ENCODE measurements around the gene TEX29. TPM values are rescaled to one million over a fixed set of nuclear protein-coding genes. Genes with fewer than 3 reads are reported as not detected.

TEX29 gene
- total RNA-seq, 1 donor from 2014 or later, result not detected

DNA sequence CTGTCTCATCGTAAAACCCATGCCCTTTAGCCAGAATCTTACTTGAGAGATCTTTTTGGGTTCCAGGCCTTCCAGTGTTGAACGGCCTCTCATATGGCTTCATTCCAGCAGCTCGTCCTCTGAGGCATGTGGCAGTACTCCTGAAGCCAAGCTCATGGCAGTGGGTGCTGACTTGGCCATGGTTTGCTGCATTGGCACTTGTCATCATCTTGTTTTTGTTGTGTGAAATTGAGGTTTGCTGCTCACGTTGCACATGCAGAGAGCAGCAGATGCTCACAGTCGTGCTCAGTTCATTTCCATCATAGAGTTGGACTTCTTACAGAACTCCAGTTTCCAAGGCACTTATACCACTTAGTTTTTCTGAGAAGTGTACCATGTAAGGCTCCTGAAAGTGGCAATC lies 14.9 kb downstream of the TEX29 start:
- H3K4me1 ChIP-seq, result peaks cover 6% of the 10 kb centered on the region
- TF ChIP-seq, protein P1, sequence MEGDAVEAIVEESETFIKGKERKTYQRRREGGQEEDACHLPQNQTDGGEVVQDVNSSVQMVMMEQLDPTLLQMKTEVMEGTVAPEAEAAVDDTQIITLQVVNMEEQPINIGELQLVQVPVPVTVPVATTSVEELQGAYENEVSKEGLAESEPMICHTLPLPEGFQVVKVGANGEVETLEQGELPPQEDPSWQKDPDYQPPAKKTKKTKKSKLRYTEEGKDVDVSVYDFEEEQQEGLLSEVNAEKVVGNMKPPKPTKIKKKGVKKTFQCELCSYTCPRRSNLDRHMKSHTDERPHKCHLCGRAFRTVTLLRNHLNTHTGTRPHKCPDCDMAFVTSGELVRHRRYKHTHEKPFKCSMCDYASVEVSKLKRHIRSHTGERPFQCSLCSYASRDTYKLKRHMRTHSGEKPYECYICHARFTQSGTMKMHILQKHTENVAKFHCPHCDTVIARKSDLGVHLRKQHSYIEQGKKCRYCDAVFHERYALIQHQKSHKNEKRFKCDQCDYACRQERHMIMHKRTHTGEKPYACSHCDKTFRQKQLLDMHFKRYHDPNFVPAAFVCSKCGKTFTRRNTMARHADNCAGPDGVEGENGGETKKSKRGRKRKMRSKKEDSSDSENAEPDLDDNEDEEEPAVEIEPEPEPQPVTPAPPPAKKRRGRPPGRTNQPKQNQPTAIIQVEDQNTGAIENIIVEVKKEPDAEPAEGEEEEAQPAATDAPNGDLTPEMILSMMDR (IDR thresholded peaks at IDR 0.05; ENCODE audit: borderline replicate concordance), result no peak
- H3K27ac ChIP-seq (replicated peaks), result no peak overlapping the region
- no peaks in the 10 kb centered on the region for H3K27me3 ChIP-seq (ENCODE audit: low read depth)
- no peaks in the 10 kb centered on the region for H3K36me3 ChIP-seq
- H3K4me3 ChIP-seq, result no peak overlapping the region
- no peak for DNase-seq
- intact Hi-C loops (cut with micrococcal nuclease), result no loop called here
- H3K9me3 ChIP-seq (replicated peaks), result peaks cover 7% of the 10 kb centered on the region

DNA sequence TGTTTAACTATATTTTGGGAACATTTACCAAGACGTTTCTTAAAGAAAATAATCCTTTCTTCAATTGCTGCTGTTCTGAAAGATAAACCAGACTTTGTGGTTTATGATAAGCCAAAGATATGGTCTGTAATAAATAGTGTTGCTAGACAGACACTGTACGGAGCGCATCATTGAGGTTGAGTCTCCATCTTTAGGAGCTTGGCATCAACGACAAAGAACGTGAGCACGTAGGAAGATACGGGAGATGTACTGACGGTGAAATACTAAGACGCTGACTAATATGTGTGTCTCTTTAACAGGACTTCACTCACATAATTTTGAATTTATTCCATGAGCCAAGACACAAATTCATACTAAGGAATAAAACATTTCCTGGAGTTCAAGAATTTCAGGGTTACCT lies 16.2 kb downstream of the TEX29 start:
- H3K27me3 ChIP-seq (ENCODE audit: low read depth), result no peaks in the 10 kb centered on the region
- intact Hi-C loops (cut with micrococcal nuclease), result no loop called here
- no peak for DNase-seq
- H3K4me3 ChIP-seq, result no peak overlapping the region
- peaks cover 6% of the 10 kb centered on the region for H3K4me1 ChIP-seq
- no peaks in the 10 kb centered on the region for H3K36me3 ChIP-seq
- no peak overlapping the region for H3K27ac ChIP-seq (replicated peaks)
- TF ChIP-seq, protein P1 (IDR thresholded peaks at IDR 0.05; ENCODE audit: borderline replicate concordance), result no peak
- H3K9me3 ChIP-seq (replicated peaks), result peaks cover 7% of the 10 kb centered on the region

DNA sequence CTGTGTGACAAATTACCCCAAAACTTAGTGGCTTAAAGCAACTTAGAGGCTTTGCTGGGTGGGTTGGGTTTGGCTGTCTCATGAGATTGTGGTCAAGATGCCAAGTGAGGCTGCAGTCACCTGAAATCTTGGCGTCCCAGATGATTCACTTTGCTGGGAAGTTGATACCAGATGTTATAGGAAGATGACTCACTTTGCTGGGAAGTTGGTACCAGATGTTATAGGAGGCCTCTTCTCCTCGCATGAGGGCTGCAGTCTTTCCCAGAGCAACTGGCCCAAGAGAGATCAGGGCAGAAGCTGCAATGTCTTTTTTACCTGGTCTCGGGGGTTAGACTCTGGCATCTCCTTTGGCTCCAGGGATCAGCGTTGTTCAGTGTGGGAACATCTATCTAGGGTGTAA lies 16.8 kb downstream of the TEX29 start:
- DNase-seq, result no peak

DNA sequence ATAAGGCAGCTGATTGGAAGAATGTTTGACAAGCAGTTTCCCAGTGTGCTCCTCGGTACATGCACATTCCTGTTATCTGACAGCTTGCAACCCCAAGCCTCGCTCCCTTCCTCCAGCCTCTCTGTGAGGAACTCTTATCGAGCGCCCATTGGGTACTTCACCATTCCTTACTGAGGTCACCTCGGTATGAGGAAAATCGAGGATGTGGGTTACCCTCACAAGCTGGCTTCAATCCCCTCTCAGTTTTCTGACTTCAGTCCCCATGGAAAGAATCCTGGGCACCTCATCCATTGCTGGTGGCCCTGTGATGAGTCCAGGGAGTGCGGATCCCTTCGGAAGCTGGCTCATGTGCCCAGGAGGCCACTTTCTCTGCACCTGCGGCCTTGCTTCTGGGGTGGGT lies 17.3 kb downstream of the TEX29 start:
- TF ChIP-seq, protein P1 (IDR thresholded peaks at IDR 0.05; ENCODE audit: borderline replicate concordance), result no peak
- Histone ChIP-seq H3K4me1 (peaks cover 6% of the 10 kb centered on the region), H3K9me3 (replicated peaks) (peaks cover 7% of the 10 kb centered on the region), H3K27me3 (ENCODE audit: low read depth) (no peaks in the 10 kb centered on the region), H3K4me3 (no peak overlapping the region), H3K36me3 (no peaks in the 10 kb centered on the region), H3K27ac (replicated peaks) (no peak overlapping the region)
- no peak for DNase-seq
- intact Hi-C loops (cut with micrococcal nuclease), result no loop called here

More for the DNA sequence above, 16.8 kb downstream of the TEX29 start:
- Histone ChIP-seq H3K36me3 (no peaks in the 10 kb centered on the region), H3K4me3 (no peak overlapping the region), H3K9me3 (replicated peaks) (peaks cover 7% of the 10 kb centered on the region), H3K27ac (replicated peaks) (no peak overlapping the region), H3K27me3 (ENCODE audit: low read depth) (no peaks in the 10 kb centered on the region), H3K4me1 (peaks cover 6% of the 10 kb centered on the region)
- intact Hi-C loops (cut with micrococcal nuclease), result no loop called here
- TF ChIP-seq, protein P1 (IDR thresholded peaks at IDR 0.05; ENCODE audit: borderline replicate concordance), result no peak

DNA sequence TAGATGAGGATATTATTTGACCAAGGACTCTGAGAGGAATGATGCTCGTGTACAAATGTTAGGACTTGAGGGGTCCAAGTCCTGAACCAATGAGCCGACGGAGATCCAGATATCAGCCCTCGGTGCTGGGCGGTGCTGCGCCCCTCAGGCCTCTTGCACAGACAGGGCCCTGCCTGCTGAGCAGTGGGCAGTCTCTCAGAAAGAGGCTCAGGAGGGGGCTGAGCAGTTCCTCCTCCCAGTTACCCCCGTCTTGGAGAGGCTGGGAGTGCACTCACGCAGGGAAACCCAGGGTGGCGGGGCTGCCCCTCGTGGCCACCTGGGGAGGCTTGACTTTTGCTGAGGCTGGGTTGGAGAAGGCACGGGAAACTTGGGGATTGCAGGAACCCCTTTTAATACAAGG lies 18.4 kb downstream of the TEX29 start:
- H3K9me3 ChIP-seq (replicated peaks), result peaks cover 6% of the 10 kb centered on the region
- H3K4me1 ChIP-seq, result peaks cover 6% of the 10 kb centered on the region
- no peak overlapping the region for H3K27ac ChIP-seq (replicated peaks)
- no peaks in the 10 kb centered on the region for H3K36me3 ChIP-seq
- no peak for DNase-seq
- TF ChIP-seq, protein P1 (IDR thresholded peaks at IDR 0.05; ENCODE audit: borderline replicate concordance), result no peak
- no peak overlapping the region for H3K4me3 ChIP-seq
- intact Hi-C loops (cut with micrococcal nuclease), result no loop called here
- no peaks in the 10 kb centered on the region for H3K27me3 ChIP-seq (ENCODE audit: low read depth)

All from left ventricle myocardium inferior (tissue), 1 donor.